ENCODE results near the gene ATP13A5. TPM values are rescaled to one million over a fixed set of nuclear protein-coding genes. Genes with fewer than 3 reads are reported as not detected.

The ATP13A5 gene
- total RNA-seq, 1 donor from 2014 or later: not detected

GRCh38 chr3:193301433-193301832 is 77.1 kb downstream of the ATP13A5 start:
- no peak for TF ChIP-seq CTCF (IDR thresholded peaks at IDR 0.05; ENCODE audit: insufficient read depth, low read length, severe bottlenecking)
- Histone ChIP-seq H3K27me3 (ENCODE audit: control insufficient read depth, insufficient read depth, low read length) (no peaks in the 10 kb centered on the region), H3K36me3 (ENCODE audit: control insufficient read depth, insufficient read depth, low read length) (no peaks in the 10 kb centered on the region), H3K4me3 (ENCODE audit: low read depth, low read length) (no peak overlapping the region)
- FAIRE-seq (peak; percentile 18), DNase-seq (ENCODE audit: low read depth) (peak; percentile 95)

GRCh38 chr3:193297421-193297820 is 81.1 kb downstream of the ATP13A5 start:
- H3K4me3 ChIP-seq (ENCODE audit: low read depth, low read length): no peak overlapping the region
- no peaks in the 10 kb centered on the region for H3K27me3 ChIP-seq (ENCODE audit: control insufficient read depth, insufficient read depth, low read length)
- no peak for TF ChIP-seq CTCF (IDR thresholded peaks at IDR 0.05; ENCODE audit: insufficient read depth, low read length, severe bottlenecking)
- no peak for FAIRE-seq
- H3K36me3 ChIP-seq (ENCODE audit: control insufficient read depth, insufficient read depth, low read length): no peaks in the 10 kb centered on the region
- DNase-seq (ENCODE audit: low read depth): peak; percentile 70

GRCh38 chr3:193295985-193296384 is 82.6 kb downstream of the ATP13A5 start:
- Histone ChIP-seq H3K27me3 (ENCODE audit: control insufficient read depth, insufficient read depth, low read length) (no peaks in the 10 kb centered on the region), H3K4me3 (ENCODE audit: low read depth, low read length) (no peak overlapping the region), H3K36me3 (ENCODE audit: control insufficient read depth, insufficient read depth, low read length) (no peaks in the 10 kb centered on the region)
- FAIRE-seq (no peak), DNase-seq (ENCODE audit: low read depth) (no peak)
- no peak for TF ChIP-seq CTCF (IDR thresholded peaks at IDR 0.05; ENCODE audit: insufficient read depth, low read length, severe bottlenecking)

- no peaks in the 10 kb centered on the region for H3K36me3 ChIP-seq (ENCODE audit: control insufficient read depth, insufficient read depth, low read length)
- TF ChIP-seq CTCF (IDR thresholded peaks at IDR 0.05; ENCODE audit: insufficient read depth, low read length, severe bottlenecking): no peak
- H3K27me3 ChIP-seq (ENCODE audit: control insufficient read depth, insufficient read depth, low read length): no peaks in the 10 kb centered on the region
- no peak overlapping the region for H3K4me3 ChIP-seq (ENCODE audit: low read depth, low read length)
- DNase-seq (ENCODE audit: low read depth) (peak; percentile 19), FAIRE-seq (no peak)
Measured at GRCh38 chr3:193292386-193292785, 86.2 kb downstream of the ATP13A5 start.

- DNase-seq (ENCODE audit: low read depth) (no peak), FAIRE-seq (no peak)
- no peaks in the 10 kb centered on the region for H3K27me3 ChIP-seq (ENCODE audit: control insufficient read depth, insufficient read depth, low read length)
- no peaks in the 10 kb centered on the region for H3K36me3 ChIP-seq (ENCODE audit: control insufficient read depth, insufficient read depth, low read length)
- no peak overlapping the region for H3K4me3 ChIP-seq (ENCODE audit: low read depth, low read length)
- TF ChIP-seq CTCF (IDR thresholded peaks at IDR 0.05; ENCODE audit: insufficient read depth, low read length, severe bottlenecking): no peak
Measured at GRCh38 chr3:193271101-193271840, 107.3 kb downstream of the ATP13A5 start.

- DNase-seq (ENCODE audit: low read depth) (no peak), FAIRE-seq (no peak)
- no peak overlapping the region for H3K4me3 ChIP-seq (ENCODE audit: low read depth, low read length)
- H3K27me3 ChIP-seq (ENCODE audit: control insufficient read depth, insufficient read depth, low read length): no peaks in the 10 kb centered on the region
- no peak for TF ChIP-seq CTCF (IDR thresholded peaks at IDR 0.05; ENCODE audit: insufficient read depth, low read length, severe bottlenecking)
- no peaks in the 10 kb centered on the region for H3K36me3 ChIP-seq (ENCODE audit: control insufficient read depth, insufficient read depth, low read length)
Measured at GRCh38 chr3:193270451-193270850, 108.1 kb downstream of the ATP13A5 start.
